Glutamatergic neuron (in vitro differentiated cells): ENCODE measurements around the gene C7orf25. TPM values are rescaled to one million over a fixed set of nuclear protein-coding genes. Genes with fewer than 3 reads are reported as not detected.
A peak's percentile ranks its signal among the peaks of the same experiment; 100 is the strongest.

Experiments
- DNase-seq: peaks from one replicate; pipeline ENCODE4 v3.0.0; 2022
- H3K27ac Mint-ChIP-seq: one replicate; pipeline ENCODE4 v1.8.0; 2020; ENCODE audit warnings: mild to moderate bottlenecking, mixed read lengths, inconsistent platforms; ENCODE audit not compliant: unreplicated experiment
- H3K27me3 Mint-ChIP-seq: one replicate; pipeline ENCODE4 v1.8.0; 2020; ENCODE audit warnings: mild to moderate bottlenecking, moderate library complexity, mixed read lengths, inconsistent platforms; ENCODE audit not compliant: unreplicated experiment
- H3K36me3 Mint-ChIP-seq: one replicate; pipeline ENCODE4 v1.8.0; 2020; ENCODE audit warnings: mild to moderate bottlenecking, mixed read lengths, inconsistent platforms; ENCODE audit not compliant: unreplicated experiment
- H3K4me1 Mint-ChIP-seq: one replicate; pipeline ENCODE4 v1.8.0; 2020; ENCODE audit warnings: mild to moderate bottlenecking, low read depth, mixed read lengths, inconsistent platforms; ENCODE audit not compliant: unreplicated experiment
- H3K4me3 Mint-ChIP-seq: one replicate; pipeline ENCODE4 v1.8.0; 2020; ENCODE audit warnings: mild to moderate bottlenecking, mixed read lengths, inconsistent platforms; ENCODE audit not compliant: unreplicated experiment
- H3K9me3 Mint-ChIP-seq: one replicate; pipeline ENCODE4 v1.8.0; 2020; ENCODE audit warnings: mild to moderate bottlenecking, moderate library complexity, mixed read lengths, inconsistent platforms; ENCODE audit not compliant: unreplicated experiment
- long read RNA-seq: library from polyadenylated mRNA; unstranded; transcript quantifications from one replicate; pipeline ENCODE4 v2.0.0, GENCODE V29; 2020; ENCODE audit not compliant: unreplicated experiment
- total RNA-seq: library from RNA; stranded (reverse); fragmentation: NEBNext Ultra II Directional; extraction: Animal tissue kit (Norgen Biotek cat#: 25700); gene quantifications from one replicate; pipeline ENCODE4 v1.2.1, GENCODE V29; 2021; ENCODE audit not compliant: unreplicated experiment
- TF ChIP-seq, protein P1 (sequence below): fragments of 200-600 bp; sonication (generic); IDR thresholded peaks from one replicate; pipeline ENCODE4 v1.5.0; 2021; ENCODE audit not compliant: partially characterized antibody, unreplicated experiment

The C7orf25 gene
- total RNA-seq = 3.6 TPM
- long read RNA-seq, transcript C7orf25-201 (2 exons, 2,451 nt) = major isoform, 7 of 7 reads
- long read RNA-seq, partial matches to known transcripts = 0 of 7 reads
- long read RNA-seq, other reads (novel, unspliced or antisense) = 0 of 7 reads

DNA sequence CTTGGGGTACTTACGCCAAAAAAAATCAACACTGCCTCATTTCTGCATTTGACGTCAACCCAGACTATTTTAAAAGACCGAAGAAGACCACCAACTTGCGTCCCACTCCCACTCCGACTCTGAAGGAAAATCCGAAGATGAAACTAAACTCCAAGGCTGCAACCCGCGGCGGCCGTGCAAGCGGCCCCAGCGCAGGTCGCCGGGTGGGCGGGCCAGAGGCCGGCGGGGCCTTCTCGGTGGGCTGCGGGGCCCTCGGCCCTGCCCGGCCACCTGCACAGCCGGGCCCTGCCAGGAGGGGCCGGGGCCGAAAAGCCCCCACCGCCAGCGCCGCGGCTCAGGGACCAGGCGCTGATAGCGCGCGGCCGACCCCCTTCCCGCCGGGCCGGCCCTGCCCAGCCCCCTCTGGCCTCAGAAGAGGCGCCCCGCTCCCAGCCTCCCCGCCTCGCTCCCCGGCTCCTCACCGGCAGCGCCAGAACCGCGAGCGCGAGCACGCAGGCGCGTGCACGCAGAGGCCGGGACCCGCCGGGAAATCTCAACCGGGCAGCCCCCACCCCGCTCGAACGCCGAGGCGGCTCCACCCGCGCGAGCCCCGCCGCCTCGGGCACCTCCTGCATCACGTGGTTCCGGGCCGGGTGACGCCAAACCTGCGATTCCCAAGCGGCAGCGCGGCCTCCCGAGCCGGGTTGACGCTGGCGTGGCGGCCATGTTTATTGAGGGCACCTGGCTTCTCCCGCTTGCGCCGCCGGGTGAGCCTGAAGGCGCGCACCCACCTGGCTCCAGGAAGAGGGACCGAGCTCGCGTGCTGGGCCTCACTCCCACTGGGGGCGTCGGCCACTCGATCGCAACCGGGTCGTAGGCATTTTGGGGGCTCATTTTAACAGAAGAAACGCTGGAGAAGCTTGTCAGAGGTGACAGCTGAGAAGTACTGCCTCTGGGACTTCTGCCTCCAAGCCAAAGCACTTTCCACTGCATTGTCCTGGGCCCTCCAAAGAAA is at the start of gene C7orf25:
Gene C7orf25 (minus strand): TSS at position 617 of the 994 bp plus-strand sequence. CDS start 1,170 bp downstream, outside the sequence.
- TF ChIP-seq, protein P1, sequence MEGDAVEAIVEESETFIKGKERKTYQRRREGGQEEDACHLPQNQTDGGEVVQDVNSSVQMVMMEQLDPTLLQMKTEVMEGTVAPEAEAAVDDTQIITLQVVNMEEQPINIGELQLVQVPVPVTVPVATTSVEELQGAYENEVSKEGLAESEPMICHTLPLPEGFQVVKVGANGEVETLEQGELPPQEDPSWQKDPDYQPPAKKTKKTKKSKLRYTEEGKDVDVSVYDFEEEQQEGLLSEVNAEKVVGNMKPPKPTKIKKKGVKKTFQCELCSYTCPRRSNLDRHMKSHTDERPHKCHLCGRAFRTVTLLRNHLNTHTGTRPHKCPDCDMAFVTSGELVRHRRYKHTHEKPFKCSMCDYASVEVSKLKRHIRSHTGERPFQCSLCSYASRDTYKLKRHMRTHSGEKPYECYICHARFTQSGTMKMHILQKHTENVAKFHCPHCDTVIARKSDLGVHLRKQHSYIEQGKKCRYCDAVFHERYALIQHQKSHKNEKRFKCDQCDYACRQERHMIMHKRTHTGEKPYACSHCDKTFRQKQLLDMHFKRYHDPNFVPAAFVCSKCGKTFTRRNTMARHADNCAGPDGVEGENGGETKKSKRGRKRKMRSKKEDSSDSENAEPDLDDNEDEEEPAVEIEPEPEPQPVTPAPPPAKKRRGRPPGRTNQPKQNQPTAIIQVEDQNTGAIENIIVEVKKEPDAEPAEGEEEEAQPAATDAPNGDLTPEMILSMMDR = no peak
- peak; percentile 98 for DNase-seq
- Mint-ChIP-seq H3K27ac (peak within 1 kb of the TSS; percentile 93), H3K4me1 (peaks cover 15% of the 10 kb centered on the region), H3K36me3 (no peaks in the 10 kb centered on the region), H3K9me3 (no peaks in the 10 kb centered on the region), H3K4me3 (peak within 1 kb of the TSS; percentile 92), H3K27me3 (peaks cover 2% of the 10 kb centered on the region)

DNA sequence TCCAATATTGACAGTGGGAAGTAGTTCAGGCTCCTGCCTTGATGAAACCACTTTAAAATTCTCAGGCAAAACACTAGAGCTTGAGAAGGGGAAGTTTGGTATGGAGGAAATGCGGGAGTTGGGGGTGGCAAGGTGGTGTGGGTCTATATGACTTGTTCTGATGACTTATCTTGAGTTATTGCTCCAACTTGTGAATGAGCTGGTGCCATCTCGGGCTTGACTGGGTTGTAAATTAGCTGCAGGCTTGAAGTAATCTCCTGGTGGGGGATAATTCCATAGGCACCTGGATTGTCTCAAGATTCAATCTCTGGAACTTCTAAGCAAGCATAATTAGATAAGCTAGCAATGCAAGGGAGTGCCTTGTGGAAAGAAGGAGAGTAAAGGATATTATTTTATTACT is 49.3 kb upstream of the C7orf25 start:
- DNase-seq = no peak
- peaks cover 11% of the 10 kb centered on the region for H3K36me3 Mint-ChIP-seq
- no peaks in the 10 kb centered on the region for H3K27me3 Mint-ChIP-seq
- H3K9me3 Mint-ChIP-seq = peaks cover 6% of the 10 kb centered on the region
- no peak overlapping the region for H3K27ac Mint-ChIP-seq
- TF ChIP-seq, protein P1 = no peak
- H3K4me1 Mint-ChIP-seq = no peaks in the 10 kb centered on the region
- no peak overlapping the region for H3K4me3 Mint-ChIP-seq

DNA sequence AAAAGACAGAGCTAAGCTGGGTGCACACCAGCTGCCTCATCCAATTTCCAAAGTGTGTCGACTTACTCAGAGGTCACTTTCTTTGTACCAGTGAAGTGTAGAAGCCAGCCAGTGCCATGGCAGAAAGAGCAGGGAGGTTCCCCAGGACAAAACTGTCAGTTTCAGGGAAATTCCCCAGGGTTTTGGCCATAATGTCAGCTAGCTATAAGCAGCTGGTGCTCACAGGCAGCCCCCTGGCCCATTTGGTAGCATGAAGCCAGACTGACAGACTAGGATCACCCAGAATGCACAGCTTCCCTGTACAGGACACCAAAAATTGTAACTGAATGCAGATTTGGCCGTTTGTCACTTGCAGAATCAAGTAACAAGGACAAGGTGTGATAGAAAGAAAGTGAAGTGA is 48.9 kb upstream of the C7orf25 start:
- no peak for DNase-seq
- no peak overlapping the region for H3K4me3 Mint-ChIP-seq
- no peaks in the 10 kb centered on the region for H3K27me3 Mint-ChIP-seq
- no peak overlapping the region for H3K27ac Mint-ChIP-seq
- TF ChIP-seq, protein P1 = no peak
- peaks cover 6% of the 10 kb centered on the region for H3K9me3 Mint-ChIP-seq
- no peaks in the 10 kb centered on the region for H3K4me1 Mint-ChIP-seq
- peaks cover 11% of the 10 kb centered on the region for H3K36me3 Mint-ChIP-seq

DNA sequence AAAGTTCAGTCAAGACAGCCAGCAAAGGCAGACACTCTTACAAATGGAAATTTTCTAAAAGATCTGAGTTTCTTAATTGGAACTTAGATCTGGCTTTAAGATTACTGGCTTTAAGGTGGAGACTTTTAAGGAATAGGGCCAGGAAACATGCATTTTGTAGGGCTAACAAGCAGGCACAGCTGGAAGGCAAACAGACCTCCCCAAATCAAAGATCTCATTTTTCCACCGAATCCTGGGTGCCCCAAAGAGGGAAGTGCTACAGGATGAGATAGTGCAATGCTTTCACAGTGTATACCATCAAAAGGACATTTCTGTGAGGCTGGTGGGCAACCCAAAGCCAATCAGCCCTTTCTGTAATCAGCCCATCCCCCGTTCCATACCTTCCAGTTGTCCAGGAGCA is 47.7 kb upstream of the C7orf25 start:
- Mint-ChIP-seq H3K27me3 (no peaks in the 10 kb centered on the region), H3K9me3 (peaks cover 6% of the 10 kb centered on the region), H3K4me3 (no peak overlapping the region), H3K27ac (no peak overlapping the region), H3K4me1 (no peaks in the 10 kb centered on the region), H3K36me3 (peaks cover 16% of the 10 kb centered on the region)
- no peak for DNase-seq
- TF ChIP-seq, protein P1 = no peak

DNA sequence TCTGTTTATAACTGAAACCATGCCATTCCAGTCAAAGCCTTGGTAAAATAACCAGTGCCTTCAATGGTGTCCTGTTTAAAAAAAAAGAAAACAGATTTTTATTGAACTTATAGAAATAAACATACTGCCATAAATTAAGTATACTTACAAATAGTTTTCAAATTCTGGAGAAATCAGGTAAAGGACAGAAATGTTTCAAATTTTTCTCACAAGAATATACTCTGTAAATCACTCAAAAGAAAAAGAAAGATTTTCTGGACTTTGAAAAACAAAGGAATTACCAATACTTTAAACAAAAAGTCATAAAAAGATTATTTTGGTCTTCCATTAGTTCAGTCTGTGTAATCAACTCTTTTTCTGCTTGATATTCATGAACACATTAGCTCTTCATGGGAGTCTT is 44.2 kb upstream of the C7orf25 start:
- Mint-ChIP-seq H3K27ac (no peak overlapping the region), H3K4me1 (no peaks in the 10 kb centered on the region), H3K9me3 (peaks cover 4% of the 10 kb centered on the region), H3K36me3 (peaks cover 7% of the 10 kb centered on the region), H3K27me3 (no peaks in the 10 kb centered on the region), H3K4me3 (no peak overlapping the region)
- no peak for DNase-seq
- TF ChIP-seq, protein P1 = no peak
